Measurements from ENCODE around the gene COX7B.

GRCh38 chrX:77900688-77901087, 1.4 kb downstream of the COX7B start:
- TF ChIP-seq CTCF (IDR thresholded peaks at IDR 0.05) (no peak), POLR2A (IDR thresholded peaks at IDR 0.05) (no peak)

Measured in body of pancreas (tissue), 4 donors.